Activated T-cell treated with anti-CD3 and anti-CD28 coated beads, Interleukin-2, amount 50 U/mL, for 24 hours (primary cell): ENCODE measurements around the gene LRSAM1.

ENCODE experiments used
- DNase-seq: peaks from one replicate; pipeline ENCODE4 v3.0.0-alpha.2; 2020
- H3K27ac Mint-ChIP-seq: 2 replicates; pipeline ENCODE4 v1.8.0; 2020; ENCODE audit warnings: mild to moderate bottlenecking, mixed read lengths
- H3K27me3 Mint-ChIP-seq: 2 replicates; pipeline ENCODE4 v1.8.0; 2020; ENCODE audit warnings: mixed read lengths
- H3K36me3 Mint-ChIP-seq: 2 replicates; pipeline ENCODE4 v1.8.0; 2020; ENCODE audit warnings: low read depth, mixed read lengths
- H3K4me1 Mint-ChIP-seq: 2 replicates; pipeline ENCODE4 v1.8.0; 2020; ENCODE audit warnings: low read depth, mixed read lengths
- H3K4me3 Mint-ChIP-seq: 2 replicates; pipeline ENCODE4 v1.8.0; 2020; ENCODE audit warnings: mild to moderate bottlenecking, moderate library complexity, mixed read lengths
- H3K9me3 Mint-ChIP-seq: 2 replicates; pipeline ENCODE4 v1.8.0; 2020; ENCODE audit warnings: mixed read lengths

LRSAM1 gene

GRCh38 chr9:127450830-127451607 lies at the start of gene LRSAM1, which contains the start of gene RPL12:
TSS of gene LRSAM1 (plus strand) at chr9:127451510. CDS start at chr9:127454528, 3,018 bp downstream.
TSS of gene RPL12 (minus strand) at chr9:127451406. CDS start at chr9:127451317, 89 bp downstream.
- H3K9me3 Mint-ChIP-seq: no peaks in the 10 kb centered on the region
- peaks cover 87% of the 10 kb centered on the region for H3K36me3 Mint-ChIP-seq
- H3K27me3 Mint-ChIP-seq: no peaks in the 10 kb centered on the region
- peak within 1 kb of the TSS; percentile 98 for H3K4me3 Mint-ChIP-seq
- peaks cover 38% of the 10 kb centered on the region for H3K4me1 Mint-ChIP-seq
- DNase-seq: peak; percentile 100
- H3K27ac Mint-ChIP-seq: peak within 1 kb of the TSS; percentile 99

- Mint-ChIP-seq H3K4me1 (peaks cover 7% of the 10 kb centered on the region), H3K27me3 (peaks cover 67% of the 10 kb centered on the region), H3K9me3 (no peaks in the 10 kb centered on the region), H3K36me3 (no peaks in the 10 kb centered on the region), H3K27ac (no peak overlapping the region), H3K4me3 (no peak overlapping the region)
- DNase-seq: no peak
Observed at GRCh38 chr9:127402401-127403090, 48.8 kb upstream of the LRSAM1 start.

GRCh38 chr9:127403507-127404192 lies 47.7 kb upstream of the LRSAM1 start:
- Mint-ChIP-seq H3K4me3 (no peak overlapping the region), H3K36me3 (no peaks in the 10 kb centered on the region), H3K27me3 (peaks cover 61% of the 10 kb centered on the region), H3K9me3 (no peaks in the 10 kb centered on the region), H3K4me1 (no peaks in the 10 kb centered on the region), H3K27ac (no peak overlapping the region)
- DNase-seq: no peak

- no peaks in the 10 kb centered on the region for H3K9me3 Mint-ChIP-seq
- DNase-seq: no peak
- H3K4me3 Mint-ChIP-seq: no peak overlapping the region
- no peaks in the 10 kb centered on the region for H3K4me1 Mint-ChIP-seq
- no peaks in the 10 kb centered on the region for H3K36me3 Mint-ChIP-seq
- H3K27ac Mint-ChIP-seq: no peak overlapping the region
- peaks cover 52% of the 10 kb centered on the region for H3K27me3 Mint-ChIP-seq
Observed at GRCh38 chr9:127404631-127405030, 46.7 kb upstream of the LRSAM1 start.

GRCh38 chr9:127405344-127406125 lies 45.8 kb upstream of the LRSAM1 start:
- Mint-ChIP-seq H3K27ac (no peak overlapping the region), H3K27me3 (peaks cover 48% of the 10 kb centered on the region), H3K9me3 (no peaks in the 10 kb centered on the region), H3K36me3 (no peaks in the 10 kb centered on the region), H3K4me1 (no peaks in the 10 kb centered on the region), H3K4me3 (no peak overlapping the region)
- DNase-seq: no peak

GRCh38 chr9:127406799-127407491 lies 44.4 kb upstream of the LRSAM1 start:
- Mint-ChIP-seq H3K36me3 (no peaks in the 10 kb centered on the region), H3K27ac (no peak overlapping the region), H3K9me3 (no peaks in the 10 kb centered on the region), H3K4me3 (no peak overlapping the region), H3K4me1 (no peaks in the 10 kb centered on the region), H3K27me3 (peaks cover 47% of the 10 kb centered on the region)
- no peak for DNase-seq

- DNase-seq: no peak
- Mint-ChIP-seq H3K4me1 (no peaks in the 10 kb centered on the region), H3K36me3 (no peaks in the 10 kb centered on the region), H3K4me3 (no peak overlapping the region), H3K27ac (no peak overlapping the region), H3K27me3 (peaks cover 48% of the 10 kb centered on the region), H3K9me3 (no peaks in the 10 kb centered on the region)
Observed at GRCh38 chr9:127407492-127407843, 43.8 kb upstream of the LRSAM1 start.

GRCh38 chr9:127411122-127411521 lies 40.2 kb upstream of the LRSAM1 start:
- no peak for DNase-seq
- Mint-ChIP-seq H3K4me3 (no peak overlapping the region), H3K36me3 (no peaks in the 10 kb centered on the region), H3K4me1 (no peaks in the 10 kb centered on the region), H3K27ac (no peak overlapping the region), H3K9me3 (no peaks in the 10 kb centered on the region), H3K27me3 (peaks cover 48% of the 10 kb centered on the region)

GRCh38 chr9:127415141-127415540 lies 36.2 kb upstream of the LRSAM1 start:
- Mint-ChIP-seq H3K4me3 (no peak overlapping the region), H3K4me1 (peaks cover 1% of the 10 kb centered on the region), H3K27ac (no peak overlapping the region), H3K9me3 (no peaks in the 10 kb centered on the region), H3K36me3 (no peaks in the 10 kb centered on the region), H3K27me3 (peaks cover 36% of the 10 kb centered on the region)
- no peak for DNase-seq

- Mint-ChIP-seq H3K9me3 (no peaks in the 10 kb centered on the region), H3K27ac (no peak overlapping the region), H3K4me1 (peaks cover 1% of the 10 kb centered on the region), H3K36me3 (no peaks in the 10 kb centered on the region), H3K27me3 (peaks cover 36% of the 10 kb centered on the region), H3K4me3 (no peak overlapping the region)
- no peak for DNase-seq
Observed at GRCh38 chr9:127415657-127416056, 35.7 kb upstream of the LRSAM1 start.

- Mint-ChIP-seq H3K9me3 (no peaks in the 10 kb centered on the region), H3K4me1 (peaks cover 2% of the 10 kb centered on the region), H3K27me3 (peaks cover 23% of the 10 kb centered on the region), H3K36me3 (no peaks in the 10 kb centered on the region), H3K27ac (no peak overlapping the region), H3K4me3 (no peak overlapping the region)
- no peak for DNase-seq
Observed at GRCh38 chr9:127417131-127418036, 33.9 kb upstream of the LRSAM1 start.

- H3K4me1 Mint-ChIP-seq: peaks cover 9% of the 10 kb centered on the region
- H3K9me3 Mint-ChIP-seq: no peaks in the 10 kb centered on the region
- peak; percentile 64 for DNase-seq
- H3K27ac Mint-ChIP-seq: no peak overlapping the region
- no peaks in the 10 kb centered on the region for H3K36me3 Mint-ChIP-seq
- no peak overlapping the region for H3K4me3 Mint-ChIP-seq
- peaks cover 22% of the 10 kb centered on the region for H3K27me3 Mint-ChIP-seq
Observed at GRCh38 chr9:127418037-127418471, 33.3 kb upstream of the LRSAM1 start.

- Mint-ChIP-seq H3K27ac (no peak overlapping the region), H3K4me1 (peaks cover 19% of the 10 kb centered on the region), H3K36me3 (peaks cover 13% of the 10 kb centered on the region), H3K9me3 (no peaks in the 10 kb centered on the region), H3K4me3 (no peak overlapping the region), H3K27me3 (peaks cover 14% of the 10 kb centered on the region)
- no peak for DNase-seq
Observed at GRCh38 chr9:127419348-127419747, 32.0 kb upstream of the LRSAM1 start.
